Nephron (organoid): ENCODE measurements around the gene ADAP1.

Experiments used
- H3K27ac Mint-ChIP-seq, 3 experiments: 2 replicates each; pipeline ENCODE4 v1.8.0; 2020; ENCODE audit warnings: mixed read lengths in 3 of 3, mild to moderate bottlenecking in 2 of 3, moderate library complexity in 1 of 3
- H3K27me3 Mint-ChIP-seq: 2 replicates; pipeline ENCODE4 v1.8.0; 2021; ENCODE audit warnings: low read depth, mild to moderate bottlenecking, moderate library complexity, mixed read lengths
- H3K36me3 Mint-ChIP-seq: 2 replicates; pipeline ENCODE4 v1.8.0; 2020; ENCODE audit warnings: low read depth, mixed read lengths
- H3K4me1 Mint-ChIP-seq: 2 replicates; pipeline ENCODE4 v1.8.0; 2020; ENCODE audit warnings: mixed read lengths
- H3K4me3 Mint-ChIP-seq, 3 experiments: 2 replicates each; pipeline ENCODE4 v1.8.0; 2020; ENCODE audit warnings: mild to moderate bottlenecking in 3 of 3, mixed read lengths in 3 of 3, moderate library complexity in 2 of 3
- H3K9me3 Mint-ChIP-seq: 2 replicates; pipeline ENCODE4 v1.8.0; 2020; ENCODE audit warnings: mixed read lengths
- TF ChIP-seq, protein P1 (sequence below), 3 experiments: fragments of 200-600 bp; sonication (generic); IDR thresholded peaks; one replicate each; pipeline ENCODE4 v1.5.0; 2021; ENCODE audit warnings: antibody characterized with exemption in 3 of 3; ENCODE audit not compliant: unreplicated experiment in 3 of 3

ADAP1 gene

GRCh38 chr7:976901-977325 lies 22.4 kb upstream of the ADAP1 start:
- Mint-ChIP-seq H3K4me1 (peaks cover 18% of the 10 kb centered on the region), H3K27me3 (no peaks in the 10 kb centered on the region), H3K4me3 (peak overlapping the region in 2 of 3 experiments; percentile 85 to 92), H3K9me3 (no peaks in the 10 kb centered on the region), H3K36me3 (peaks cover 10% of the 10 kb centered on the region), H3K27ac (peak overlapping the region; percentile 91 to 98 (median 95))
- TF ChIP-seq, protein P1, sequence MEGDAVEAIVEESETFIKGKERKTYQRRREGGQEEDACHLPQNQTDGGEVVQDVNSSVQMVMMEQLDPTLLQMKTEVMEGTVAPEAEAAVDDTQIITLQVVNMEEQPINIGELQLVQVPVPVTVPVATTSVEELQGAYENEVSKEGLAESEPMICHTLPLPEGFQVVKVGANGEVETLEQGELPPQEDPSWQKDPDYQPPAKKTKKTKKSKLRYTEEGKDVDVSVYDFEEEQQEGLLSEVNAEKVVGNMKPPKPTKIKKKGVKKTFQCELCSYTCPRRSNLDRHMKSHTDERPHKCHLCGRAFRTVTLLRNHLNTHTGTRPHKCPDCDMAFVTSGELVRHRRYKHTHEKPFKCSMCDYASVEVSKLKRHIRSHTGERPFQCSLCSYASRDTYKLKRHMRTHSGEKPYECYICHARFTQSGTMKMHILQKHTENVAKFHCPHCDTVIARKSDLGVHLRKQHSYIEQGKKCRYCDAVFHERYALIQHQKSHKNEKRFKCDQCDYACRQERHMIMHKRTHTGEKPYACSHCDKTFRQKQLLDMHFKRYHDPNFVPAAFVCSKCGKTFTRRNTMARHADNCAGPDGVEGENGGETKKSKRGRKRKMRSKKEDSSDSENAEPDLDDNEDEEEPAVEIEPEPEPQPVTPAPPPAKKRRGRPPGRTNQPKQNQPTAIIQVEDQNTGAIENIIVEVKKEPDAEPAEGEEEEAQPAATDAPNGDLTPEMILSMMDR (IDR thresholded peaks at IDR 0.05; ENCODE audit: unreplicated experiment in 3 of 3), result no peak

- TF ChIP-seq, protein P1 (IDR thresholded peaks at IDR 0.05; ENCODE audit: unreplicated experiment in 3 of 3), result no peak
- no peaks in the 10 kb centered on the region for H3K9me3 Mint-ChIP-seq
- peak overlapping the region; percentile 85 to 95 (median 92) for H3K4me3 Mint-ChIP-seq
Observed at GRCh38 chr7:975702-976473, 21.4 kb upstream of the ADAP1 start.

GRCh38 chr7:974820-975681 lies 20.6 kb upstream of the ADAP1 start, which contains the start of gene COX19:
Gene COX19 (minus strand): TSS chr7:975549. CDS start chr7:975509, 40 bp downstream.
- Mint-ChIP-seq H3K27ac (peak within 1 kb of the TSS; percentile 42 to 95 (median 89)), H3K36me3 (peaks cover 19% of the 10 kb centered on the region), H3K9me3 (no peaks in the 10 kb centered on the region), H3K27me3 (no peaks in the 10 kb centered on the region), H3K4me1 (peaks cover 21% of the 10 kb centered on the region), H3K4me3 (peak within 1 kb of the TSS; percentile 92 to 95 (median 93))
- TF ChIP-seq, protein P1 (IDR thresholded peaks at IDR 0.05; ENCODE audit: unreplicated experiment in 3 of 3), result no peak

More at GRCh38 chr7:975702-976473, 21.4 kb upstream of the ADAP1 start:
- H3K27me3 Mint-ChIP-seq, result no peaks in the 10 kb centered on the region
- peaks cover 16% of the 10 kb centered on the region for H3K36me3 Mint-ChIP-seq
- H3K4me1 Mint-ChIP-seq, result peaks cover 24% of the 10 kb centered on the region
- H3K27ac Mint-ChIP-seq, result peak overlapping the region in 2 of 3 experiments; percentile 22 to 95

- peaks cover 21% of the 10 kb centered on the region for H3K4me1 Mint-ChIP-seq
- H3K27ac Mint-ChIP-seq, result peak overlapping the region; percentile 42 to 84 (median 83)
- H3K4me3 Mint-ChIP-seq, result peak overlapping the region; percentile 92 to 95 (median 93)
- TF ChIP-seq, protein P1 (IDR thresholded peaks at IDR 0.05; ENCODE audit: unreplicated experiment in 3 of 3), result no peak
- no peaks in the 10 kb centered on the region for H3K27me3 Mint-ChIP-seq
- no peaks in the 10 kb centered on the region for H3K9me3 Mint-ChIP-seq
- H3K36me3 Mint-ChIP-seq, result peaks cover 22% of the 10 kb centered on the region
Observed at GRCh38 chr7:974172-974571, 19.7 kb upstream of the ADAP1 start.

GRCh38 chr7:973312-973711 lies 18.8 kb upstream of the ADAP1 start:
- peaks cover 22% of the 10 kb centered on the region for H3K36me3 Mint-ChIP-seq
- peak overlapping the region; percentile 69 to 77 (median 69) for H3K4me3 Mint-ChIP-seq

More at GRCh38 chr7:973312-973711, 18.8 kb upstream of the ADAP1 start:
- Mint-ChIP-seq H3K4me1 (peaks cover 21% of the 10 kb centered on the region), H3K27ac (no peak overlapping the region), H3K27me3 (no peaks in the 10 kb centered on the region), H3K9me3 (no peaks in the 10 kb centered on the region)
- TF ChIP-seq, protein P1 (IDR thresholded peaks at IDR 0.05; ENCODE audit: unreplicated experiment in 3 of 3), result no peak
